Measurements from ENCODE around the gene DPYD.

DNA sequence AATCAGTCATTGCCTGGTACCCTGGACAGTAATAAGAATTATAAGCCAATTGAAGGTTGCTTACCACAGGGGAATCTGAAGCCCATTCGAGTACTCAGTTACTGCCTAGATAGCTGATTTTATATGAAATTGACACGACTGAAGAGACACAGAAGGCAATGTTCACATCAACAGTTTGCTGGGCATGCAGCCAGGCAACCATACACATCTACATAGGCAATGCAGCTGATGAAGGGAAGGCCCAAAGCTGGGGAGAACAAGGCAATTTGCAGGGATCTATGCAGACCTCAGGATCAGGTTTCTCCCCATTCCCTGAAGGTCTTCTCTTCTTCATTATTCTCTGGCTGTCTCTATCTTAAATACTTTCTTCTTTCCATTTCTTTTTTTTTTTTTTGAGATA, 750.5 kb downstream of the DPYD start:
- TF ChIP-seq, protein P1, sequence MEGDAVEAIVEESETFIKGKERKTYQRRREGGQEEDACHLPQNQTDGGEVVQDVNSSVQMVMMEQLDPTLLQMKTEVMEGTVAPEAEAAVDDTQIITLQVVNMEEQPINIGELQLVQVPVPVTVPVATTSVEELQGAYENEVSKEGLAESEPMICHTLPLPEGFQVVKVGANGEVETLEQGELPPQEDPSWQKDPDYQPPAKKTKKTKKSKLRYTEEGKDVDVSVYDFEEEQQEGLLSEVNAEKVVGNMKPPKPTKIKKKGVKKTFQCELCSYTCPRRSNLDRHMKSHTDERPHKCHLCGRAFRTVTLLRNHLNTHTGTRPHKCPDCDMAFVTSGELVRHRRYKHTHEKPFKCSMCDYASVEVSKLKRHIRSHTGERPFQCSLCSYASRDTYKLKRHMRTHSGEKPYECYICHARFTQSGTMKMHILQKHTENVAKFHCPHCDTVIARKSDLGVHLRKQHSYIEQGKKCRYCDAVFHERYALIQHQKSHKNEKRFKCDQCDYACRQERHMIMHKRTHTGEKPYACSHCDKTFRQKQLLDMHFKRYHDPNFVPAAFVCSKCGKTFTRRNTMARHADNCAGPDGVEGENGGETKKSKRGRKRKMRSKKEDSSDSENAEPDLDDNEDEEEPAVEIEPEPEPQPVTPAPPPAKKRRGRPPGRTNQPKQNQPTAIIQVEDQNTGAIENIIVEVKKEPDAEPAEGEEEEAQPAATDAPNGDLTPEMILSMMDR (IDR thresholded peaks at IDR 0.05), result no peak
- no peak for TF ChIP-seq POLR2A (IDR thresholded peaks at IDR 0.05)

All from uterus (tissue), 2 donors.